GM23338 (cell line): ENCODE results near the gene TF. TPM values are rescaled to one million over a fixed set of nuclear protein-coding genes. Genes with fewer than 3 reads are reported as not detected.

Source experiments
- ATAC-seq: fragments of 200-7000 bp; cut with Tn5 transposase; 3 replicates; pipeline ENCODE4 v1.9.1; 2020
- DNase-seq: peaks from one replicate; pipeline ENCODE4 v3.0.0-alpha.2; 2015; ENCODE audit warnings: low spot score
- H2AFZ ChIP-seq: fragments of 200-600 bp; sonication (generic); 2 replicates; pipeline ENCODE4 v1.8.0; 2016; ENCODE audit warnings: antibody characterized with exemption, mild to moderate bottlenecking, moderate library complexity
- H3F3A ChIP-seq: fragments of 200-600 bp; sonication (generic); replicated peaks from 2 replicates; pipeline ENCODE4 v1.8.0; 2017; ENCODE audit warnings: antibody characterized with exemption, mixed run types, low read depth
- H3K27ac ChIP-seq: fragments of 200-600 bp; sonication (generic); 2 replicates; pipeline ENCODE4 v1.6.1; 2016; ENCODE audit warnings: low read depth
- H3K27me3 ChIP-seq: fragments of 200-600 bp; sonication (generic); 2 replicates; pipeline ENCODE4 v1.8.0; 2016; ENCODE audit warnings: mild to moderate bottlenecking, mixed run types, moderate library complexity; ENCODE audit not compliant: insufficient read depth
- H3K36me3 ChIP-seq: fragments of 200-600 bp; sonication (generic); 2 replicates; pipeline ENCODE4 v1.8.0; 2016; ENCODE audit warnings: mild to moderate bottlenecking; ENCODE audit not compliant: insufficient read depth
- H3K4me1 ChIP-seq: fragments of 200-600 bp; sonication (generic); 2 replicates; pipeline ENCODE4 v1.8.0; 2016; ENCODE audit warnings: mild to moderate bottlenecking, moderate library complexity; ENCODE audit not compliant: insufficient read depth
- H3K4me2 ChIP-seq: fragments of 200-600 bp; sonication (generic); 2 replicates; pipeline ENCODE4 v1.7.1; 2017; ENCODE audit warnings: mixed run types
- H3K4me3 ChIP-seq: fragments of 200-600 bp; sonication (generic); 2 replicates; pipeline ENCODE4 v1.6.1; 2016; ENCODE audit warnings: mixed run types
- H3K79me2 ChIP-seq: fragments of 200-600 bp; sonication (generic); replicated peaks from 2 replicates; pipeline ENCODE4 v1.8.0; 2017; ENCODE audit warnings: mild to moderate bottlenecking; ENCODE audit not compliant: insufficient read depth
- H3K9me2 ChIP-seq: fragments of 200-600 bp; sonication (generic); 2 replicates; pipeline ENCODE4 v1.8.0; 2017; ENCODE audit not compliant: insufficient read depth
- H4K20me1 ChIP-seq: fragments of 200-600 bp; sonication (generic); replicated peaks from 2 replicates; pipeline ENCODE4 v1.8.0; 2017; ENCODE audit warnings: mild to moderate bottlenecking; ENCODE audit not compliant: insufficient read depth
- H3K27ac Mint-ChIP-seq: 2 replicates; pipeline ENCODE4 v1.8.0; 2020; ENCODE audit warnings: inconsistent platforms, mild to moderate bottlenecking, moderate library complexity, mixed read lengths
- H3K27me3 Mint-ChIP-seq: 3 replicates; pipeline ENCODE4 v1.8.0; 2022; ENCODE audit warnings: low read depth, mild to moderate bottlenecking, moderate library complexity, mixed read lengths, inconsistent platforms; ENCODE audit not compliant: insufficient read depth, poor library complexity
- H3K36me3 Mint-ChIP-seq: 3 replicates; pipeline ENCODE4 v1.8.0; 2021; ENCODE audit warnings: low read depth, mild to moderate bottlenecking, inconsistent platforms, moderate library complexity, mixed read lengths
- H3K4me1 Mint-ChIP-seq: 3 replicates; pipeline ENCODE4 v1.8.0; 2020; ENCODE audit warnings: mild to moderate bottlenecking, inconsistent platforms, mixed read lengths
- H3K4me3 Mint-ChIP-seq: 3 replicates; pipeline ENCODE4 v1.8.0; 2021; ENCODE audit warnings: moderate library complexity, mild to moderate bottlenecking, inconsistent platforms, mixed read lengths
- H3K9me3 Mint-ChIP-seq: 3 replicates; pipeline ENCODE4 v1.8.0; 2020; ENCODE audit warnings: moderate library complexity, mild to moderate bottlenecking, inconsistent platforms, mixed read lengths
- CTCF ChIP-seq, 2 experiments: fragments of 200-600 bp in 1 of 2; sonication (generic) in 1 of 2; conservative IDR thresholded peaks; 2 replicates each; pipeline versions ENCODE4 v1.5.1 to v1.6.1; 2016 to 2017; ENCODE audit warnings: antibody characterized with exemption in 2 of 2, low read depth in 2 of 2, mild to moderate bottlenecking in 2 of 2, moderate library complexity in 1 of 2
- EZH2 ChIP-seq: fragments of 200-600 bp; sonication (generic); IDR thresholded peaks from one replicate; pipeline ENCODE4 v1.8.0; 2017; ENCODE audit warnings: antibody characterized with exemption, mild to moderate bottlenecking, low read depth; ENCODE audit not compliant: unreplicated experiment
- JUNB ChIP-seq: IDR thresholded peaks from one replicate; pipeline ENCODE4 v1.6.1; 2016; ENCODE audit warnings: antibody characterized with exemption; ENCODE audit not compliant: unreplicated experiment
- REST ChIP-seq: IDR thresholded peaks from one replicate; pipeline ENCODE4 v1.6.1; 2018; ENCODE audit warnings: antibody characterized with exemption; ENCODE audit not compliant: unreplicated experiment
- ZNF114 ChIP-seq: fragments of 250-450 bp; sonication (Bioruptor Pico); IDR thresholded peaks from 2 replicates; pipeline ENCODE4 v1.5.0; 2020; ENCODE audit warnings: mild to moderate bottlenecking, moderate library complexity
- ZNF462 ChIP-seq: fragments of 250-450 bp; sonication (Bioruptor Pico); IDR thresholded peaks from 2 replicates; pipeline ENCODE4 v1.5.0; 2020; ENCODE audit warnings: mild to moderate bottlenecking, moderate library complexity
- polyA plus RNA-seq: library from polyadenylated mRNA; unstranded; fragments of >200 nt; fragmentation: Nextera tagmentation; extraction: Ambion mirVana; gene quantifications from 2 replicates; pipeline ENCODE4 v1.2.1, GENCODE V29; 2016
- total RNA-seq: library from RNA; depleted of rRNA; stranded (reverse); fragments of >200 nt; shearing (Covaris generic); gene quantifications from 2 replicates; pipeline ENCODE4 v1.2.3, GENCODE V29; 2014

TF gene
- total and polyA plus RNA-seq, 2 experiments from 2014 or later, result 0.03 to 0.76 TPM

- no peak for TF ChIP-seq ZNF462
- no peak for TF ChIP-seq EZH2
These were observed 86.6 kb downstream of the TF start (continued) for GRCh38 chr3:133832802-133833144.

- no peak overlapping the region for H3K4me3 Mint-ChIP-seq
- H3F3A ChIP-seq, result no peaks in the 10 kb centered on the region
- H3K27ac ChIP-seq, result no peak overlapping the region
- no peaks in the 10 kb centered on the region for H3K36me3 ChIP-seq
- no peaks in the 10 kb centered on the region for H4K20me1 ChIP-seq
- H3K4me1 ChIP-seq, result no peaks in the 10 kb centered on the region
- peaks cover 3% of the 10 kb centered on the region; the same call in 1 of the 3 replicates for H3K4me1 Mint-ChIP-seq
- no peaks in the 10 kb centered on the region for H3K9me3 Mint-ChIP-seq
- no peaks in the 10 kb centered on the region; the same call in 2 of the 3 replicates for H3K36me3 Mint-ChIP-seq
- no peaks in the 10 kb centered on the region for H3K27me3 ChIP-seq
- no peaks in the 10 kb centered on the region for H3K79me2 ChIP-seq
- DNase-seq (no peak), ATAC-seq (no peak)
- H2AFZ ChIP-seq, result no peak overlapping the region
- H3K27ac Mint-ChIP-seq, result no peak overlapping the region
- peaks cover 3% of the 10 kb centered on the region for H3K27me3 Mint-ChIP-seq
- no peak overlapping the region for H3K4me2 ChIP-seq
- H3K9me2 ChIP-seq, result no peaks in the 10 kb centered on the region
- H3K4me3 ChIP-seq, result no peak overlapping the region
- TF ChIP-seq ZNF114 (CRISPR knock-in tag) (no peak), JUNB (no peak), CTCF (conservative IDR thresholded peaks at IDR 0.05; ENCODE audit: low read depth in 2 of 2) (no peak), REST (no peak)
These were observed 87.1 kb downstream of the TF start for GRCh38 chr3:133833267-133833666.
